Osteocyte (in vitro differentiated cells): ENCODE data around the gene PAQR7. TPM values are rescaled to one million over a fixed set of nuclear protein-coding genes. Genes with fewer than 3 reads are reported as not detected.
A peak's percentile ranks its signal among the peaks of the same experiment; 100 is the strongest.

Source experiments
- DNase-seq: peaks from one replicate; pipeline ENCODE4 v3.0.0; 2021; ENCODE audit warnings: mixed read lengths; ENCODE audit not compliant: unreplicated experiment; ENCODE audit errors: extremely low spot score
- H3K27ac Mint-ChIP-seq: one replicate; pipeline ENCODE4 v1.8.0; 2021; ENCODE audit warnings: mild to moderate bottlenecking, mixed read lengths; ENCODE audit not compliant: unreplicated experiment
- H3K27me3 Mint-ChIP-seq: one replicate; pipeline ENCODE4 v1.8.0; 2021; ENCODE audit warnings: mixed read lengths; ENCODE audit not compliant: unreplicated experiment
- H3K36me3 Mint-ChIP-seq: one replicate; pipeline ENCODE4 v1.8.0; 2021; ENCODE audit warnings: mixed read lengths; ENCODE audit not compliant: unreplicated experiment
- H3K4me1 Mint-ChIP-seq: one replicate; pipeline ENCODE4 v1.8.0; 2021; ENCODE audit warnings: mixed read lengths; ENCODE audit not compliant: unreplicated experiment
- H3K4me3 Mint-ChIP-seq: one replicate; pipeline ENCODE4 v1.8.0; 2021; ENCODE audit warnings: mild to moderate bottlenecking, moderate library complexity, mixed read lengths; ENCODE audit not compliant: unreplicated experiment
- H3K9me3 Mint-ChIP-seq: one replicate; pipeline ENCODE4 v1.8.0; 2021; ENCODE audit warnings: mixed read lengths; ENCODE audit not compliant: unreplicated experiment
- total RNA-seq: library from RNA; stranded (reverse); gene quantifications from 2 replicates; pipeline ENCODE4 v1.2.1, GENCODE V29; 2021
- TF ChIP-seq, protein P1 (sequence below): fragments of 200-600 bp; sonication (generic); IDR thresholded peaks from 2 replicates; pipeline ENCODE4 v1.5.0; 2021; ENCODE audit warnings: antibody characterized with exemption, mild to moderate bottlenecking, moderate library complexity

The PAQR7 gene
- total RNA-seq, 1 donor from 2014 or later = 11.0 TPM

DNA sequence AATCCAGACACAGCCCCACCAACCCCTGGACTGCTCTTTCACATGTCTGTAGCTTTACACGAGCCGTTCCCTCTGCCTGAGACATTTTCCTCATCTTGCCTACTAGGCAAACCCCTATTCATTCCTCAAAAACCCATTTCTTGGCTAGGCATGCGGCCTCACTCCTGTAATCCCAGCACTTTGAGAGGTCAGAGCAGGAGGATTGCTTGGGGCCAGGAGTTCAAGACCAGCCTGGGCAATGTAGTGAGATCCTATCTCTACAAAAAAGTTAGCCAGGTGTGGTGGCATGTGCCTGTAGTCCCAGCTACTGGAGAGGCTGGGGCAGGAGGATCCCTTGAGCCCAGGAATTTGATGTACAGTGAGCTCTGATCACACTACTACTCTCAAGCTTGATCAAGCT lies 11.1 kb downstream of the PAQR7 start:
- peaks cover 17% of the 10 kb centered on the region for H3K4me1 Mint-ChIP-seq
- no peaks in the 10 kb centered on the region for H3K27me3 Mint-ChIP-seq
- H3K9me3 Mint-ChIP-seq = no peaks in the 10 kb centered on the region

GRCh38 chr1:25863486-25864262 lies 11.8 kb downstream of the PAQR7 start:
- Mint-ChIP-seq H3K4me3 (no peak overlapping the region), H3K4me1 (peaks cover 22% of the 10 kb centered on the region), H3K27ac (no peak overlapping the region), H3K27me3 (no peaks in the 10 kb centered on the region), H3K9me3 (no peaks in the 10 kb centered on the region), H3K36me3 (peaks cover 8% of the 10 kb centered on the region)
- DNase-seq = no peak
- TF ChIP-seq, protein P1, sequence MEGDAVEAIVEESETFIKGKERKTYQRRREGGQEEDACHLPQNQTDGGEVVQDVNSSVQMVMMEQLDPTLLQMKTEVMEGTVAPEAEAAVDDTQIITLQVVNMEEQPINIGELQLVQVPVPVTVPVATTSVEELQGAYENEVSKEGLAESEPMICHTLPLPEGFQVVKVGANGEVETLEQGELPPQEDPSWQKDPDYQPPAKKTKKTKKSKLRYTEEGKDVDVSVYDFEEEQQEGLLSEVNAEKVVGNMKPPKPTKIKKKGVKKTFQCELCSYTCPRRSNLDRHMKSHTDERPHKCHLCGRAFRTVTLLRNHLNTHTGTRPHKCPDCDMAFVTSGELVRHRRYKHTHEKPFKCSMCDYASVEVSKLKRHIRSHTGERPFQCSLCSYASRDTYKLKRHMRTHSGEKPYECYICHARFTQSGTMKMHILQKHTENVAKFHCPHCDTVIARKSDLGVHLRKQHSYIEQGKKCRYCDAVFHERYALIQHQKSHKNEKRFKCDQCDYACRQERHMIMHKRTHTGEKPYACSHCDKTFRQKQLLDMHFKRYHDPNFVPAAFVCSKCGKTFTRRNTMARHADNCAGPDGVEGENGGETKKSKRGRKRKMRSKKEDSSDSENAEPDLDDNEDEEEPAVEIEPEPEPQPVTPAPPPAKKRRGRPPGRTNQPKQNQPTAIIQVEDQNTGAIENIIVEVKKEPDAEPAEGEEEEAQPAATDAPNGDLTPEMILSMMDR = no peak

More for the DNA sequence above, 11.1 kb downstream of the PAQR7 start:
- no peak for DNase-seq
- TF ChIP-seq, protein P1 = no peak
- no peak overlapping the region for H3K4me3 Mint-ChIP-seq
- peaks cover 8% of the 10 kb centered on the region for H3K36me3 Mint-ChIP-seq
- H3K27ac Mint-ChIP-seq = no peak overlapping the region

DNA sequence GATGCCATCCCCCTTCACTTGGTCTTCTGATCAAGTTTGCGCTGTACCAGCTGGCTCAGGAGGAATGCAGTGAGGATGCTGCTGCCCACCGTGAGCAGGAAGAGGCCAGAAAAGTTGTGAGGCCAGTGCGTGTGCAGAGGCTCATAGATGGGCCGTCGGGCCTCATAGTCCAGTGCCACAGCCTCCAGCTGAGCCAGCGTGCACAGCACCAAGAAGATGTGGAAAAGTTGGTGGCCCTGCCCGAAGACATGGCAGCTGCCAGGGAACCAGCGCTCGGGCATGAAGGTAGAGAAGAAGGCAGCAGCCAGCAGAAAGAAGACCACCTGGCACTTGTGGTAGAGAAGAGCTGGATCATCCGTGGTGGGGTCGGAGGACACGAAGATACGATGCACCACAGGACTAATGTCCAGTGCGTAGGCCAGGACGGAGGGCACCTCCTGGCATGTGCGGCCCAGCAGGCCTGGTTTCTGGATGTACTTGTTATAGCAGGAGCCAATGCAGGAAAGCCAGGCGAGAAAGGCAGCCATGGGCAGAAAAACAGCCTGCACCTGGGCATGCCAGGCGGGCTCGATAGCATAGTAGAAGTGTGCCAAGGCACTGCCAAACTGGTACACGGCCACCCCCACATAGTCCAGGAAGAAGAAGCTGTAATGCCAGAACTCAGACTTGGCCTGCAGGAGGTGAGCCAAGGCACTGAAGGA lies 12.6 kb downstream of the PAQR7 start:
- TF ChIP-seq, protein P1 = no peak
- Mint-ChIP-seq H3K27ac (peak overlapping the region; percentile 31), H3K27me3 (no peaks in the 10 kb centered on the region), H3K4me3 (no peak overlapping the region), H3K36me3 (peaks cover 8% of the 10 kb centered on the region), H3K9me3 (no peaks in the 10 kb centered on the region), H3K4me1 (peaks cover 24% of the 10 kb centered on the region)
- no peak for DNase-seq

DNA sequence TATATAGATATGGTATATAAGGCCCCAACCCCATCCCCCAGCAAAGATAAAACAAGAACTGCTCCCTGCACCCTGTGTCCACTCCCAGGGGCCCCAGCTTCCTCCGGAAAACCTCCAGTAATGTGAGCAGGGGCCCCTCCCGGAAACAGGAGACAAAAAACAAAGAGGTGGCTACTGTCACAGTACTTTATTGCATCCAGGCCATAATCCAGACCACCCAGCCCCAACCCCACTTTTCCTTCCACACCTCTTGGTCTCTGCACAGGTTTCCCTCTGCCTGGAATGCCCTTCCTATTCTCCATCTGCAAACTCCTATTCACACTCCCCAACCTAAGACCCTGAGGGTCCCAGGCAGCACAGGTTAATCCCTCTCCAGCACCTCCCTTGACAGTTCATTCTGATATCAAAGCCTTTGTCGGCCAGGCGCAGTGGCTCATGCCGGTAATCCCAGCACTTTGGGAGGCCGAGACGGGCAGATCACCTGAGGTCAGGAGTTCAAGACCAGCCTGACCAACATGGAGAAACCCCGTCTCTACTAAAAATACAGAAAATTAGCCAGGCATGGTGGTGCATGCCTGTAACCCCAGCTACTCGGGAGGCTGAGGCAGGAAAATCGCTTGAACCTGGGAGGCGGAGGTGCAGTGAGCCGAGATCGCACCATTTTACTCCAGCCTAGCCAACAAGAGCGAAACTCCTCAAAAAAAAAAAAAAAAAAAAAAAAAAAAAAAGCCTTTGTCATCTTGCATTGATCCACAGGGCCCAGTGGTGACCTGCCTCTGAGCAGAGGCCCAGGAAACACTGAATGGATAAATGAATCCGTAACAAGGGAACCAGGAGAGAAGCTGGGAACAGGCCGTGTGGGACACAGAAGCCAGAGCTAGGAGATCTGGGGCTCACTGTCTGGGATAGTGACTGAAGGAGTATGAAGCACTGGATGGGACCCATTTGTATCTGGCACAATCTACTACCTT lies 13.9 kb downstream of the PAQR7 start:
- DNase-seq = no peak
- Mint-ChIP-seq H3K4me3 (peak overlapping the region; percentile 40), H3K9me3 (no peaks in the 10 kb centered on the region), H3K27me3 (no peaks in the 10 kb centered on the region), H3K27ac (peak overlapping the region; percentile 66), H3K36me3 (peaks cover 8% of the 10 kb centered on the region), H3K4me1 (peaks cover 24% of the 10 kb centered on the region)
- TF ChIP-seq, protein P1 = no peak
